ENCODE measurements around the gene ATP2A3. TPM values are rescaled to one million over a fixed set of nuclear protein-coding genes. Genes with fewer than 3 reads are reported as not detected.

Gene ATP2A3
- total RNA-seq, 1 donor from 2014 or later, result 107 TPM

DNA sequence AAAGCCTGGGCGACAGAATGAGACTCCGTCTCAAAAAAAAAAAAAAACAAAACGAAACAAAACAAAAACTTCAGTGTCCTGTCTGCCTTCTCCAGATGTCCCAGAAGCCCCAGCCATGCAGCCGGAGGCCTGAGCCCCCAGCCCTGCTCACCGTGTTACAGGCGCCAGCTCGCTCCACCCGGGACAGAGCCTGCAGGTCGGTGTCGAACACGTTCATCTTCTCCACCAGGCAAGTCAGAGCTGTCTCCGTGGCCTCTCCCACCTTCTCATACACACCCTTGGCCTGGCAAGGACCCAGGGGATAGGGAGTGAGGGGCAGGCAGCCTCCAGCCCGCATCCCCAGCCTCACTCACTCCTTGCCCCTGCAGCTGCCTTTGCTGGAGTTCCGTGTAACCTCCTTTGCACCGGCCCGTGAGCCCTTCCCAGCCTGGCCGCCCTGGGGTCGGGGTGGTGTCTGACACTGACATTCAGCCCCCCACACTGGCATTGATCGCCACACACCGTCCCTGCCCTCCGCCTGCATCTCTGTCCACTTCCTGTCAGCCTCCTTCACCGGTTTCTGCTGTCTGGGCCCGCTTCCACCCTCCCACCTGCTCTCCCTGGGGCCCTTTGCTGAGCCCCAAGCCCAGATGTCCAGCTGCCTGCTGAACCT lies 20.9 kb downstream of the ATP2A3 start:
- Mint-ChIP-seq H3K27ac (no peak overlapping the region), H3K27me3 (ENCODE audit: insufficient read depth) (no peaks in the 10 kb centered on the region), H3K4me1 (ENCODE audit: low read depth) (no peaks in the 10 kb centered on the region)

DNA sequence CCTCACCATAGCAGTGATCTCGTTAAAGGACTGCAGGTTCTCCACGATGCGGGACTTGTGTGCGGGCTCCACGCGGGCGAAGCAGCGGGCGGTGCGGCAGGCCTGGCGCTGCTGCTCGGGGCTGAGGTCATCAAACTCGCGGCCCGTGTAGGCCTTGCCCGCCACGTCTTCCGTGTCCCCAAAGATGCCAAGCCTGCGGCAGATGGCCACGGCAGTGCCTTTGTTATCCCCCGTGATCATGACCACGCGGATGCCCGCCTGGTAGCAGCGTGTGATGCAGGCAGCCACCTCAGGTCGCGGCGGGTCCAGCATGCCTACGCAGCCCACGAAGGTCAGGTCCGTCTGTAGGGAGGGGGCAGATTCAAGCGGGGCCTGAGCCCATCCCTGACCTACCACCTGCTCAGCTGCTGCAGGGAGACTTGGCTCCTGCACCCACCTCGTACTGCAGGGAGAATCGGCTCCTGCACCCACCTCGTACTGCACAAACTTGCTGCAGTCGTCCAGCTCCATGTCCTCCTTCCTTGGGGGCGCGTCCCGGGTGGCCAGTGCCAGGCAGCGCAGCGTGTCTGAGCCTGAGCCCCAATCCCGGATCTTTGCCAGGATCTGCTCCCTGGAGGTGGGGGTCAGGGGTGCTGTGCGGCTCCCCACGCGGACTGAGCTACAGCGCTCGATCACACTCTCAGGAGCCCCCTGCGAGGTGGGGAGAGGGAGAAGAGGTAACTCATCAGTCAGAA lies 23.1 kb downstream of the ATP2A3 start:
- H3K36me3 Mint-ChIP-seq (ENCODE audit: low read depth), result peaks cover 48% of the 10 kb centered on the region

More for the DNA sequence above, 20.9 kb downstream of the ATP2A3 start:
- Mint-ChIP-seq H3K4me3 (no peak overlapping the region), H3K36me3 (ENCODE audit: low read depth) (peaks cover 36% of the 10 kb centered on the region), H3K9me3 (no peaks in the 10 kb centered on the region)
- DNase-seq (ENCODE audit: low spot score), result no peak
- intact Hi-C loops (cut with micrococcal nuclease), result no loop called here

GRCh38 chr17:3937359-3937758 lies 26.9 kb downstream of the ATP2A3 start:
- no peaks in the 10 kb centered on the region for H3K4me1 Mint-ChIP-seq (ENCODE audit: low read depth)
- no peak overlapping the region for H3K4me3 Mint-ChIP-seq
- H3K36me3 Mint-ChIP-seq (ENCODE audit: low read depth), result peaks cover 45% of the 10 kb centered on the region
- no peaks in the 10 kb centered on the region for H3K27me3 Mint-ChIP-seq (ENCODE audit: insufficient read depth)
- intact Hi-C loops (cut with micrococcal nuclease), result no loop called here
- H3K27ac Mint-ChIP-seq, result no peak overlapping the region
- DNase-seq (ENCODE audit: low spot score), result no peak
- no peaks in the 10 kb centered on the region for H3K9me3 Mint-ChIP-seq

More for the DNA sequence above, 23.1 kb downstream of the ATP2A3 start:
- H3K4me1 Mint-ChIP-seq (ENCODE audit: low read depth), result no peaks in the 10 kb centered on the region
- no peaks in the 10 kb centered on the region for H3K9me3 Mint-ChIP-seq
- no peak for DNase-seq (ENCODE audit: low spot score)
- H3K27me3 Mint-ChIP-seq (ENCODE audit: insufficient read depth), result no peaks in the 10 kb centered on the region
- no peak overlapping the region for H3K4me3 Mint-ChIP-seq
- no peak overlapping the region for H3K27ac Mint-ChIP-seq
- intact Hi-C loops (cut with micrococcal nuclease), result no loop called here

GRCh38 chr17:3935825-3936355 lies 28.3 kb downstream of the ATP2A3 start:
- intact Hi-C loops (cut with micrococcal nuclease), result no loop called here
- no peak overlapping the region for H3K27ac Mint-ChIP-seq
- H3K27me3 Mint-ChIP-seq (ENCODE audit: insufficient read depth), result no peaks in the 10 kb centered on the region
- H3K9me3 Mint-ChIP-seq, result no peaks in the 10 kb centered on the region
- H3K4me3 Mint-ChIP-seq, result no peak overlapping the region
- peaks cover 49% of the 10 kb centered on the region for H3K36me3 Mint-ChIP-seq (ENCODE audit: low read depth)
- H3K4me1 Mint-ChIP-seq (ENCODE audit: low read depth), result no peaks in the 10 kb centered on the region
- no peak for DNase-seq (ENCODE audit: low spot score)

DNA sequence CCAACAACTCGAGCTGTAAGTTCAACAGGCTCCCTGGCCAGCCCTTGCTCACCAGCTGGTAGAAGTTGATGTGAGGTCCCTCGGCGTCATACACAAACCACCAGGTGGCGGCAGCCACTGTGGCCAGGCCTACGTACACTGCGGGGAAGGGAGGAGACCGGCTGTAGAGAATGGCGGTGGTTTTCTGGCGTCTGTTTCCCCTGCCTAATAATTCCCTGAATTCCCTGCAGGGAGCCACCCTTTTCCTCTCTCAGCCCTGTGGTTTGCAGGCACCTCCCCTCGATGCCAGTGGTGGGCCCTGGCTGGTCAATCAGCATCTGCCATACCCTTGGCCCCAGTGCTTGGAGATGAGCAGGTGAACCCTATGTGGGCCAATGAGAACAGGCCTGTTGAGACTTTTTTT lies 29.1 kb downstream of the ATP2A3 start:
- H3K4me1 Mint-ChIP-seq (ENCODE audit: low read depth), result no peaks in the 10 kb centered on the region
- no peak overlapping the region for H3K27ac Mint-ChIP-seq
- intact Hi-C loops (cut with micrococcal nuclease), result no loop called here
- H3K36me3 Mint-ChIP-seq (ENCODE audit: low read depth), result peaks cover 48% of the 10 kb centered on the region
- H3K4me3 Mint-ChIP-seq, result no peak overlapping the region
- H3K27me3 Mint-ChIP-seq (ENCODE audit: insufficient read depth), result no peaks in the 10 kb centered on the region
- DNase-seq (ENCODE audit: low spot score), result no peak
- H3K9me3 Mint-ChIP-seq, result no peaks in the 10 kb centered on the region

- H3K4me1 Mint-ChIP-seq (ENCODE audit: low read depth), result no peaks in the 10 kb centered on the region
- intact Hi-C loops (cut with micrococcal nuclease), result no loop called here
- H3K36me3 Mint-ChIP-seq (ENCODE audit: low read depth), result peaks cover 15% of the 10 kb centered on the region
- no peak for DNase-seq (ENCODE audit: low spot score)
- no peaks in the 10 kb centered on the region for H3K27me3 Mint-ChIP-seq (ENCODE audit: insufficient read depth)
- no peaks in the 10 kb centered on the region for H3K9me3 Mint-ChIP-seq
- H3K4me3 Mint-ChIP-seq, result no peak overlapping the region
- no peak overlapping the region for H3K27ac Mint-ChIP-seq
These were observed 34.5 kb downstream of the ATP2A3 start for GRCh38 chr17:3929764-3930163.

DNA sequence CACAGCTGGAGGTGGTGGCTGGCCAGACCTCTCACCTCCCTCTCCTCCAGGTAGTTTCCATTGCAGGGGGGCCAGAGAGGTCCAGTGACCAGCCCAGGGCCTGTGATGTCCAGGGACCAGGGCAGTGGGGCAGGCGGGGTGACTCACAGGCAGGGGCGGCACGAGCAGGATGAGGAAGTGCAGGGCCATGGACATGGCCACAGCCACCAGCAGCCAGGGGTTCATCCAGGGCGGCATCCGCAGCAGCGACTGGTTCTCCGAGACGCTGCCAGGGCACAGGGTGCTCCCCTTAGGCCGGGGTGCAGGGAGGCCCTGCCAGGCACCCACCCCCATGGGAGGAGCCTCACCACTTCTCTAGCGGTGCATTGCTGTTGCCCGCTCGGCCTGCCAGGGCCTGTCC lies 35.1 kb downstream of the ATP2A3 start:
- peaks cover 14% of the 10 kb centered on the region for H3K36me3 Mint-ChIP-seq (ENCODE audit: low read depth)
- DNase-seq (ENCODE audit: low spot score), result no peak
- H3K4me1 Mint-ChIP-seq (ENCODE audit: low read depth), result no peaks in the 10 kb centered on the region
- H3K9me3 Mint-ChIP-seq, result no peaks in the 10 kb centered on the region
- no peak overlapping the region for H3K4me3 Mint-ChIP-seq
- no peak overlapping the region for H3K27ac Mint-ChIP-seq
- intact Hi-C loops (cut with micrococcal nuclease), result no loop called here
- H3K27me3 Mint-ChIP-seq (ENCODE audit: insufficient read depth), result no peaks in the 10 kb centered on the region

GRCh38 chr17:3928406-3928805 lies 35.8 kb downstream of the ATP2A3 start:
- no peak overlapping the region for H3K4me3 Mint-ChIP-seq
- peaks cover 16% of the 10 kb centered on the region for H3K36me3 Mint-ChIP-seq (ENCODE audit: low read depth)
- H3K9me3 Mint-ChIP-seq, result no peaks in the 10 kb centered on the region
- H3K27me3 Mint-ChIP-seq (ENCODE audit: insufficient read depth), result no peaks in the 10 kb centered on the region
- DNase-seq (ENCODE audit: low spot score), result no peak
- H3K27ac Mint-ChIP-seq, result no peak overlapping the region
- no peaks in the 10 kb centered on the region for H3K4me1 Mint-ChIP-seq (ENCODE audit: low read depth)
- intact Hi-C loops (cut with micrococcal nuclease), result no loop called here

DNA sequence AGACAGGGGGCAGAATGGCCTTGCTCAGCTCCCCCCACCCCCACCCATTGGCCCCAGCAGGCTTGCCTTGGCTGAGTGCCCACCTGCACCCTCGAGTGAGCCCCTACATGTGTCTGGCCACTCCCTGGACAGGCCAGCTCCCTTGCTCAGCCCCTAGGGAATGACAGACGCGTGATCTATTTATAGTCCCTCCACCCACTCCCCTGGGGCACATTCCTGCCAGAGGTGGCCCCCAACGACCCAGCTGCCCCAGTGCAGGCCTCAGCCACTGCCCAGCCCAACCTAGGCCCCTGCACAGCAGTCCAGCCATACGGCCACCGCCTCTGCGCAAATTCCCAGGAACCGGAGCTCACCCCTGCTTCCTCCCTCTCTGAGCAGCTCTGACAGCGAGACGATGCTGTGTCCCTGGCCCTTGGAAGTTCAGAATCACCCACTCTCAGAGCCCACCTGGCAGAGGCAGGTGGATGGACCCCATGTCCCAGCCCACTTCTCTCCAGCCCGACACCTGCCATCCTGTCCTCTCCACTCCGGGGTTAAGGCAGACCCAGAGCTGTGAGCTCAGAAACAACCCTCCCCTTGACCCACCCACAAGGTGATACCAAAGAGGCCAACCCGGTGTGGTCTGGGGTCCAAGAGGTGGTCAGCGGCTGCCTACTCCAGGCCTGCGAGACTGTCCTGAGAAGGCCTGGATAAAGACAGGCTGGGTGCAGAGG lies 36.5 kb downstream of the ATP2A3 start:
- H3K4me1 Mint-ChIP-seq (ENCODE audit: low read depth), result no peaks in the 10 kb centered on the region
- H3K27ac Mint-ChIP-seq, result no peak overlapping the region
- no peaks in the 10 kb centered on the region for H3K27me3 Mint-ChIP-seq (ENCODE audit: insufficient read depth)
- DNase-seq (ENCODE audit: low spot score), result no peak
- H3K9me3 Mint-ChIP-seq, result no peaks in the 10 kb centered on the region
- peaks cover 15% of the 10 kb centered on the region for H3K36me3 Mint-ChIP-seq (ENCODE audit: low read depth)
- intact Hi-C loops (cut with micrococcal nuclease), result no loop called here
- no peak overlapping the region for H3K4me3 Mint-ChIP-seq

DNA sequence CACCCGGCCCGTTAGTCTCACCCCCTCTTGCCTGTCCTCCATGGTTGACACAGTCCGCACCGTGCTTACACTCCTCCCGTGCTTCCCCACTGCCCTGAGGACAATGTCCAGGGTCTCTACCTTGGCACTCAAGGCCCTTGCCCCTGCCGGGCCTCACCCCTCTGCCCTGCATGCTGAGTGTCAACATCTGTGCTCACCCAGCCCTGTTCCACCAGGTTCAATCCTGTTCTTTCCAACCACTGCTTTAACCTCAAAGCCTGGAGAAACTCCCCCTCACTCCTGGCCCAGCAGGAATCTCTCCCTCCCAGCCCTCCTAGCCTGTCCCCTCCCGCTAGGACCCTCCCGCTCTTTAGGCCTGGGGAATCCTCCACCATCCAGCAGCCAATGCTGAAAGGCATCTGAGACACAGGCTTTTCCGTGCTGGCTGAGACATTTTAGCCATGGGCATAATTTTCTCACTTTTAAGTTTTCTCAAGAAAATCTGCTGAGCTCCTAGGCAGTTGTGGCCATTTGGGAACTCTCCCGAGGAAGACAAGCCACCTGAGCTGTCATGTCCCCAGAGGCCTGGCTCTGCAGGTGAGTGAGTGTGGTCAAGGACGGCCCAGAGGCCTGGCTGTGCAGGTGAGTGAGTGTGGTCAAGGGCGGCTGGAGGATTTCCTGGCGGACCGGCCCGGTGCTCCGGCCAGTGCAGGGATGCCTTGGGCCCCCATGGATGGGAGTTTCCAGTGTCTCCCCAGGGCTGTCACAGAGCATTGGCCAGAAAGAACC lies 37.2 kb downstream of the ATP2A3 start:
- H3K27ac Mint-ChIP-seq, result no peak overlapping the region
- intact Hi-C loops (cut with micrococcal nuclease), result no loop called here
- no peak for DNase-seq (ENCODE audit: low spot score)
- no peaks in the 10 kb centered on the region for H3K27me3 Mint-ChIP-seq (ENCODE audit: insufficient read depth)
- no peak overlapping the region for H3K4me3 Mint-ChIP-seq
- H3K36me3 Mint-ChIP-seq (ENCODE audit: low read depth), result peaks cover 13% of the 10 kb centered on the region
- H3K9me3 Mint-ChIP-seq, result no peaks in the 10 kb centered on the region
- no peaks in the 10 kb centered on the region for H3K4me1 Mint-ChIP-seq (ENCODE audit: low read depth)

- no peak overlapping the region for H3K4me3 Mint-ChIP-seq
- DNase-seq (ENCODE audit: low spot score), result no peak
- H3K27ac Mint-ChIP-seq, result peak overlapping the region; percentile 72
- H3K27me3 Mint-ChIP-seq (ENCODE audit: insufficient read depth), result no peaks in the 10 kb centered on the region
- H3K36me3 Mint-ChIP-seq (ENCODE audit: low read depth), result peaks cover 8% of the 10 kb centered on the region
- H3K9me3 Mint-ChIP-seq, result no peaks in the 10 kb centered on the region
- H3K4me1 Mint-ChIP-seq (ENCODE audit: low read depth), result no peaks in the 10 kb centered on the region
- intact Hi-C loops (cut with micrococcal nuclease), result no loop called here
These were observed 38.4 kb downstream of the ATP2A3 start for GRCh38 chr17:3925684-3926485.
